GM12872 (cell line): ENCODE data around the gene CACNG6.

Experiments used
- TF ChIP-seq, protein P1 (sequence below): IDR thresholded peaks from 3 replicates; pipeline ENCODE4 v1.5.1; 2011; ENCODE audit warnings: low read depth, mild to moderate bottlenecking, low read length, moderate library complexity; ENCODE audit not compliant: insufficient read depth

The CACNG6 gene

DNA sequence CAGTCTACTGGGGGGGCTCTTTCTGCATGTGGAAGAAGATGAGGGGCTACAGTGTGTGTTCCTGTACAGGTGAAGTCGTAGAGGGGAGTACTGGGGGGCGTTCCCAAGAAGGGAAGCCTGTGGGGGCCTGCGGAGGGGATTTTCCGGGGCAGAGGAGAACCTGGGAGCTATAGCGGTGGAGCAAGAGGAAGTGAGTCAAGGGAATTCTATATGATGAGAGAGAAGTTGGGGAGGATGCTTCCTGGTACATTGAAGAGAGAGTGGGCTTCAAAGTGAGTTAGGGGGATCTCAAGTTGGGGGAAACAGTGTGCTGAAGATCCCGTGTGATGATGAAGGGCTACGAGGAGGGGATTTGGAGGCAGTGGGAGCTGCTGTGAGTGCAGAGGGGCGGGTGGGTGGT lies 30.6 kb upstream of the CACNG6 start:
- TF ChIP-seq, protein P1, sequence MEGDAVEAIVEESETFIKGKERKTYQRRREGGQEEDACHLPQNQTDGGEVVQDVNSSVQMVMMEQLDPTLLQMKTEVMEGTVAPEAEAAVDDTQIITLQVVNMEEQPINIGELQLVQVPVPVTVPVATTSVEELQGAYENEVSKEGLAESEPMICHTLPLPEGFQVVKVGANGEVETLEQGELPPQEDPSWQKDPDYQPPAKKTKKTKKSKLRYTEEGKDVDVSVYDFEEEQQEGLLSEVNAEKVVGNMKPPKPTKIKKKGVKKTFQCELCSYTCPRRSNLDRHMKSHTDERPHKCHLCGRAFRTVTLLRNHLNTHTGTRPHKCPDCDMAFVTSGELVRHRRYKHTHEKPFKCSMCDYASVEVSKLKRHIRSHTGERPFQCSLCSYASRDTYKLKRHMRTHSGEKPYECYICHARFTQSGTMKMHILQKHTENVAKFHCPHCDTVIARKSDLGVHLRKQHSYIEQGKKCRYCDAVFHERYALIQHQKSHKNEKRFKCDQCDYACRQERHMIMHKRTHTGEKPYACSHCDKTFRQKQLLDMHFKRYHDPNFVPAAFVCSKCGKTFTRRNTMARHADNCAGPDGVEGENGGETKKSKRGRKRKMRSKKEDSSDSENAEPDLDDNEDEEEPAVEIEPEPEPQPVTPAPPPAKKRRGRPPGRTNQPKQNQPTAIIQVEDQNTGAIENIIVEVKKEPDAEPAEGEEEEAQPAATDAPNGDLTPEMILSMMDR: no peak

DNA sequence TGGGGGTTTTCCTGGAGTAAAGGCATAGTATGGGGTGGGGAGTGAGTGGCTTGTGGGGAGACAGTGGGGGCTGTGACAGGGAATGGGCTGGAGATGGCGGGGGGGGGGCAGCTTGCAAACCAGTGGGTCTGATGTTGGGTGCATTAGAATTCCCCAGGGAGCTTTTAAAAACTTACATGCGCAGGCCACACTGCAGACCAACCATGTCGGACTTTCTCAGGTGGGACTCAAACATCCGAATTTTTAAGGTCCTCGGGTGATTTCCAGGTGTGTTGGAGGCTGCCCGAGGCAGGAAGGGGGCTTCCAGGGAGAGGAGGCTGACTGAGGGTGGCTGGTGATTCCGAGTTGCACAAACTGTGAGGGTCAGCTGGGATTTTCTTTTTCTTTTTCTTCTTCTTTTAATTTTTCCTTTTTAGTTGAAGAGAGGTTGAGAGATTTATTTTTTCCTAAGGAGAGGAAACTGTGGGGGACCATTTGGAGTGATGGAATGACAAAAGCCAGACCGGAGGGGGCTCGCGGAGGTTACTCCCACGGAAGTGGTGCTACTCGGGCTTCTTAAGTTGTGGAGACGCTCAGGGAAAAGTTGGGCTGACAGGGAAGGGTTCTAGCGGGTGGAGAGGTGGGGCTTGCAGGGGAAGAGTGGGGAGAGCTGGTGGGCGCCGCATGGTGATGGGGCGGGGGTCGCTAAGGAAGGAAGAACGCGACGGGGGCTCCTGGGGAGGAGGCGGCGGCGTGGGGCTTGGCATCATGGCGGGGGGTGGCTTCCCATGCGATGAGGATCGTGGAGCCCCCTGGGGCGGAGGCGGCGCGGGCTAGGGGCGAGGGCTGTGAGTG lies 29.7 kb upstream of the CACNG6 start:
- TF ChIP-seq, protein P1: no peak

DNA sequence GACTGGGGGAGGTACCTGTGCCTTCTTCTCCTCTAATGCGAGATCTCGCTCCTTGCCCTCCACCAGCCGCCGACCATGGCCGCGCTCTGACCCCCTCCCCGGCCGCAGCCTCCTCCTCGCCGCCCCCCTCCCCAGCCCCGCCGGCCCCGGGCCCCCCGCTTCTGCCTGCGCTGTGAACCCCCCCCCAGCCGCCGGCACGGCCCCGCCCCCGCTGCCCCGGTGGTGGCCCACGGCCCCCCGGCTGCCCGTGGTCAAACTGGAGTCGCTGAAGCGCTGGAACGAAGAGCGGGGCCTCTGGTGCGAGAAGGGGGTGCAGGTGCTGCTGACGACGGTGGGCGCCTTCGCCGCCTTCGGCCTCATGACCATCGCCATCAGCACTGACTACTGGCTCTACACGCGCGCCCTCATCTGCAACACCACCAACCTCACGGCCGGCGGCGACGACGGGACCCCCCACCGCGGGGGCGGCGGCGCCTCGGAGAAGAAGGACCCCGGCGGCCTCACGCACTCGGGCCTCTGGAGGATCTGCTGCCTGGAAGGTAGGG lies 28.5 kb upstream of the CACNG6 start, which contains the start of gene CACNG8:
Gene CACNG8, plus strand, starts transcription at position 51 of the 545 bp plus-strand sequence.
- TF ChIP-seq, protein P1: no peak

DNA sequence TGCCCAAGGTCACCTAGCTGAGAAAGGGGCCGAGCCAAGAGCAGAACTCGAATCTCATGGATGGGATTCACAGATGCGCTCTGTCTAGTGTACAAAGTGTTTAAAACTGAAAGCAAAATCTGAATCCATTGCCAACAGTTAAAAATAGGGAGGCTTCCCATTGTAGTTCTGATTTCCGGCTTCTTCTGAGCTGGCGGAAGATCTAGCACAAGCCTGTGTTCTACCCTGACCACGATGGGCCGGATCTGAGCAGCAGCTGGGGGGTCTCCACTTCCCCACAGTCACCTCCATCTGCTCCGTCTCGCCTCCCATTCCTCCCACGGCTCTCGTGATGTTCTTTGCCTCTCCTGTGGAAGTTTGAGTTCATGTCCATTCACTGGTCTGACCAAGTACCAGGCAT lies 26.3 kb upstream of the CACNG6 start:
- TF ChIP-seq, protein P1: no peak

DNA sequence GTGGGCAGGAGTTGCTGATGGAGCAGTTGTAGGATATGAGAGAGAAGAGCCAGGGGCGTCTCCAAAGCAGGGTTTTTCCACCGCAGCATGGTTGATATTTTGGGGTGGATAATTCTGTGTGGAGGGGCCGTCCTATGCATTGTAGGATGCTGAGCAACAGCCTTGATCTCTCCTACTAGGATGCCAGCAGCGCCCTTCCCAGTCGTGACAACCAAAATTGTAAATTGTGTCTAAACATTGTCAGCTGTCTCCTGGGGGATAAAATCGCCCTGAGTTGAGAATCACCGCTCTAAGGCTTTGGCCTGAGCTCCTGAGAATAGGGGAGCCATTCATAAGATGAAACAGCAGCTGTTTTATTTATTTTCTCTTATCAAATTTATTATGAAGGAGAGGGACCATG lies 24.5 kb upstream of the CACNG6 start:
- TF ChIP-seq, protein P1: no peak

DNA sequence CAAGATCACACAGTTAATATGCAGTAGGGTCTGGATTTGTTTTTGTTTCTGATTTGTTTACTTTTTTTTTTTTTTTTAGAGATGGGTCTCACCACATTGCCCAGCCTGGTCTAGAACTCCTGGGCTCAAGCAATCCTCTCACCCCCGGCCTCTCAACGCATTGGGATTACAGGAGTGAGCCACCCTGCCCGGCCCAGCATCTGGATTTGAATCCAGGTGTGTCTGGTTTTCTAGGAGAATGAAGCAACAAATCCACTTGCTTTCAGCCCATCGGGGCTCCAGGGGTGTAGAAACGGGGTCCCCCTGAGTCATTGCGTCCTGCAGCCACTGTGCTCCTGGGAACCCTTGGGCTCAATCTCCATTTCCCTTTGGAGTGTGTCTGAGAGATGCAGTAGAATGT lies 22.1 kb upstream of the CACNG6 start:
- TF ChIP-seq, protein P1: no peak

DNA sequence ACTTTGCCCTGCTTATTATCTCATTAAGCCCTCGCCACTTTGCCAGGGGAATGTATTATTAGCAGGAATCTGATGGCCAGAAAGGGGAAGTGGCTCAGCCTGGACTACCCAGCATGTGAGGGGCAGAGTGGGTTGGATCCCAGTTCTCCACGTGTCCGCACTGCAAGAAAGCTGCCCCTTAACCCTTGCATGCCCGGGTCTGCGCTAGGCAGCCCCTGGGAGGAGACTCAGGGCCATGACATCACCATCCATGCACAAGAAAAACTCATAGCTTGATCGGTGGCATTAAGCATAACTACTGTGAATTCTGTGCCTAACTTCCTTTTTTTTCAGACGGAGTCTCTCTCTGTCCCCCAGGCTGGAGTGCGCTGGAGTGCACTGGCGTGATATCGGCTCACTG lies 19.8 kb upstream of the CACNG6 start:
- TF ChIP-seq, protein P1: no peak
